Loucy (cell line): ENCODE measurements around the gene EEF1AKMT1.
A peak's percentile ranks its signal among the peaks of the same experiment; 100 is the strongest.

Experiments
- H2AFZ ChIP-seq: fragments of 200-600 bp; sonication (generic); 2 replicates; pipeline ENCODE4 v1.6.0; 2016; ENCODE audit warnings: antibody characterized with exemption, mild to moderate bottlenecking, low read length, moderate library complexity
- H3F3A ChIP-seq: fragments of 200-600 bp; 2 replicates; pipeline ENCODE4 v1.6.0; 2016; ENCODE audit warnings: antibody characterized with exemption, low read depth, mild to moderate bottlenecking
- H3K27me3 ChIP-seq: fragments of 200-600 bp; sonication (generic); 2 replicates; pipeline ENCODE4 v1.6.1; 2014; ENCODE audit warnings: low read length, mild to moderate bottlenecking; ENCODE audit not compliant: insufficient read depth, poor library complexity, severe bottlenecking
- H3K36me3 ChIP-seq: fragments of 200-600 bp; sonication (generic); 2 replicates; pipeline ENCODE4 v1.6.1; 2016; ENCODE audit warnings: low read length; ENCODE audit not compliant: insufficient read depth
- H3K4me1 ChIP-seq: fragments of 200-600 bp; sonication (generic); 2 replicates; pipeline ENCODE4 v1.5.1; 2014; ENCODE audit warnings: low read length, mild to moderate bottlenecking; ENCODE audit not compliant: insufficient read depth, poor library complexity, severe bottlenecking
- H3K4me2 ChIP-seq: fragments of 200-600 bp; sonication (generic); 2 replicates; pipeline ENCODE4 v1.6.0; 2014; ENCODE audit warnings: antibody characterized with exemption, low read length, low read depth, mild to moderate bottlenecking; ENCODE audit not compliant: poor library complexity, severe bottlenecking
- H3K4me3 ChIP-seq: fragments of 200-600 bp; sonication (generic); 2 replicates; pipeline ENCODE4 v1.5.1; 2014; ENCODE audit warnings: low read length, mild to moderate bottlenecking, mixed read lengths; ENCODE audit not compliant: poor library complexity, severe bottlenecking
- H3K79me2 ChIP-seq: fragments of 200-600 bp; sonication (generic); 2 replicates; pipeline ENCODE4 v1.6.1; 2014; ENCODE audit warnings: low read length; ENCODE audit not compliant: insufficient read depth
- H3K9ac ChIP-seq: fragments of 200-600 bp; sonication (generic); 2 replicates; pipeline ENCODE4 v1.6.0; 2014; ENCODE audit warnings: mild to moderate bottlenecking, low read depth, low read length, moderate library complexity; ENCODE audit not compliant: poor library complexity, severe bottlenecking
- H3K9me2 ChIP-seq: fragments of 200-600 bp; sonication (generic); replicated peaks from 2 replicates; pipeline ENCODE4 v1.6.1; 2016; ENCODE audit warnings: low read depth, low read length, mixed read lengths
- H3K9me3 ChIP-seq: fragments of 200-600 bp; sonication (generic); 2 replicates; pipeline ENCODE4 v1.6.1; 2014; ENCODE audit warnings: mild to moderate bottlenecking, antibody characterized with exemption, low read length, low read depth; ENCODE audit not compliant: insufficient read depth
- H4K20me1 ChIP-seq: fragments of 200-600 bp; sonication (generic); 2 replicates; pipeline ENCODE4 v1.6.0; 2014; ENCODE audit warnings: antibody characterized with exemption, low read length, mild to moderate bottlenecking; ENCODE audit not compliant: insufficient read depth, poor library complexity, severe bottlenecking
- EZH2phosphoT487 ChIP-seq: fragments of 200-600 bp; IDR thresholded peaks from 2 replicates; pipeline ENCODE4 v1.6.1; 2018; ENCODE audit warnings: antibody characterized with exemption, mild to moderate bottlenecking, moderate library complexity, borderline replicate concordance
- TF ChIP-seq, protein P1 (sequence below): fragments of 200-600 bp; sonication (generic); conservative IDR thresholded peaks from 2 replicates; pipeline ENCODE4 v1.5.1; 2014; ENCODE audit warnings: mild to moderate bottlenecking, antibody characterized with exemption, low read length

The EEF1AKMT1 gene

DNA sequence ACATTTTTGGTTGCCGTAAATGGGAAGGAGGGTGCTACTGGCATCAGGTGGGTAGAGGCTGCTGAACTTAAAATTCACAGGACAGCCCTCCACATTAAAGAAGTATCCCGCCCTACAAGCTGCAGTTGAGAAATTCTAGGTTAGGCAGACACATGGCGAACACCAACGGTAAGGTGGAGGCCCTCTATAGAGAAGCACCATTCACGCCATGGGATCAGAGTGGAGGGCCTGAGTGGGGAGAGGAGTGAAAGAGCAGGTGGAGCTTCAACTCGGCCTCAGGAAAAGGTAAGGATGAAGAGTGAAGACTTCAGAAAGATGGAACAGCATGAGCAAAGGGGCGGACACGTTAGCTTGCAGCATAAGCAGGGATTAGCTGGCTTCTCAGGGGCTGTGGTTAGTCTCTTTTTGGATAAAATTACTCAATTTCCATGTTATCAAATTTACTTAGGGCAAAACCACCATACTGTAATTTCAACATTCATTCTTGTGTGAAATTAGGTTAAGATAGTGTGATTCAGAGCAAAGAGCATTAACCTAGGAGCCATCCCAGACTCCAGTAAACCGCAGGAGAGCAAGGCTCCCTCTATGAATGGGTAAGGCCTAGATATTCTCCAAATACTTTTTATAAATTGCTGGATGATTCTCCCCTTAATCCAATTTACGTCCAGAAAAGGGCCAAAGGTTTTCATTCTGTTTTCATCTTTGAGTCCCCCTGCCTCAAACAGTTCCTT, 1.2 kb downstream of the EEF1AKMT1 start:
- peak overlapping the region; percentile 95 for H3K9ac ChIP-seq
- peak overlapping the region; percentile 81; the same call in 1 of the 2 replicates for H2AFZ ChIP-seq
- TF ChIP-seq, protein P1, sequence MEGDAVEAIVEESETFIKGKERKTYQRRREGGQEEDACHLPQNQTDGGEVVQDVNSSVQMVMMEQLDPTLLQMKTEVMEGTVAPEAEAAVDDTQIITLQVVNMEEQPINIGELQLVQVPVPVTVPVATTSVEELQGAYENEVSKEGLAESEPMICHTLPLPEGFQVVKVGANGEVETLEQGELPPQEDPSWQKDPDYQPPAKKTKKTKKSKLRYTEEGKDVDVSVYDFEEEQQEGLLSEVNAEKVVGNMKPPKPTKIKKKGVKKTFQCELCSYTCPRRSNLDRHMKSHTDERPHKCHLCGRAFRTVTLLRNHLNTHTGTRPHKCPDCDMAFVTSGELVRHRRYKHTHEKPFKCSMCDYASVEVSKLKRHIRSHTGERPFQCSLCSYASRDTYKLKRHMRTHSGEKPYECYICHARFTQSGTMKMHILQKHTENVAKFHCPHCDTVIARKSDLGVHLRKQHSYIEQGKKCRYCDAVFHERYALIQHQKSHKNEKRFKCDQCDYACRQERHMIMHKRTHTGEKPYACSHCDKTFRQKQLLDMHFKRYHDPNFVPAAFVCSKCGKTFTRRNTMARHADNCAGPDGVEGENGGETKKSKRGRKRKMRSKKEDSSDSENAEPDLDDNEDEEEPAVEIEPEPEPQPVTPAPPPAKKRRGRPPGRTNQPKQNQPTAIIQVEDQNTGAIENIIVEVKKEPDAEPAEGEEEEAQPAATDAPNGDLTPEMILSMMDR = no peak
- no peak for TF ChIP-seq EZH2phosphoT487

DNA sequence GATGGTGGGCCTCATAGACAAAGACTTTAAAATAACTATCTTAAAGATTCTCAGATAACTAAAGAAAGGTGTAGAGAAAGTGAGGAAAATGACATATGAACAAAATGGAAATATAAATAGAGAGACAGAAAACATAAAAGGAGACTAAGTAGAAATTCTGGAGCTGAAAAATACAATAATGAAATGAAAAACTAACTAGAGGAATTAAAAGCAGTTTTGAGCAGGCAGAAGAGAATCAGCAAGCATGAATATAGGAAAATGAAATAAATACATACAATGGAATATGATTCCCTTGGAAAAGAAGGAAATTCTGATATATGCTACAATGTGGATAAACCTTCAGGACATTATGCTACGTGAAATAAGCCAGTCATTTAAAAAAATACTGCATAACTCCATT, 3.9 kb downstream of the EEF1AKMT1 start:
- TF ChIP-seq, protein P1 = no peak
- TF ChIP-seq EZH2phosphoT487 = no peak
- Histone ChIP-seq H3K4me3 (no peak overlapping the region), H3K9ac (no peak overlapping the region), H2AFZ (no peak overlapping the region), H3F3A (no peaks in the 10 kb centered on the region; the same call in 1 of the 2 replicates), H3K9me2 (no peaks in the 10 kb centered on the region), H3K9me3 (peaks cover 19% of the 10 kb centered on the region; the same call in 1 of the 2 replicates), H3K4me2 (peak overlapping the region; percentile 33), H3K27me3 (no peaks in the 10 kb centered on the region), H4K20me1 (no peaks in the 10 kb centered on the region), H3K36me3 (peaks cover 8% of the 10 kb centered on the region; the same call in 1 of the 2 replicates), H3K79me2 (peaks cover 34% of the 10 kb centered on the region), H3K4me1 (peaks cover 38% of the 10 kb centered on the region)

More for the DNA sequence above, 1.2 kb downstream of the EEF1AKMT1 start:
- H4K20me1 ChIP-seq = no peaks in the 10 kb centered on the region
- H3K4me1 ChIP-seq = peaks cover 38% of the 10 kb centered on the region
- H3K36me3 ChIP-seq = peaks cover 8% of the 10 kb centered on the region; the same call in 1 of the 2 replicates
- H3K9me3 ChIP-seq = peaks cover 16% of the 10 kb centered on the region; the same call in 1 of the 2 replicates
- H3K9me2 ChIP-seq = no peaks in the 10 kb centered on the region
- H3K27me3 ChIP-seq = no peaks in the 10 kb centered on the region
- no peaks in the 10 kb centered on the region; the same call in 1 of the 2 replicates for H3F3A ChIP-seq
- H3K4me2 ChIP-seq = peak overlapping the region; percentile 93
- peaks cover 34% of the 10 kb centered on the region for H3K79me2 ChIP-seq
- peak overlapping the region; percentile 85 for H3K4me3 ChIP-seq

DNA sequence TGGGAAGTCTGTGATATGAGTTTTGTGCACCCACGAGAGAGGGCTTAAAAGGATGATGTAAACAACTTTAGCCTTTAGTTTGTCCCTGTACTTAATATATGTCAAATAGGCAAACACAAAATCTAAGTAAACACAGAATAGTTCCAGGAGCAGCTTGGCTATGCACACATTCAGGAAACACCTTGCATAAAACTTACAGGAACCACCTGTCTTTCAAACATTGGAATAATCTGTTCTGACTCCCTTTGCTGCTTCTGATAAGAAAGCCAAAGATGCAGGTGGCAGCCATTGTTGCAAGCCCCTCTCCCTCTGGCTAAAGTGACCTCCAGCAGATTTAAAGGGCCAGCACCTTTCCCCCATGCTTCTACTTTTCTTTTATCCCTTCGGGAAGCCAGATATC, 4.7 kb downstream of the EEF1AKMT1 start:
- no peaks in the 10 kb centered on the region for H3K9me2 ChIP-seq
- peak overlapping the region; percentile 3 for H3K4me3 ChIP-seq
- H3K9ac ChIP-seq = no peak overlapping the region
- TF ChIP-seq, protein P1 = no peak
- TF ChIP-seq EZH2phosphoT487 = no peak
- peak overlapping the region; percentile 33 for H3K4me2 ChIP-seq
- peaks cover 8% of the 10 kb centered on the region; the same call in 1 of the 2 replicates for H3K36me3 ChIP-seq
- no peaks in the 10 kb centered on the region for H3K27me3 ChIP-seq
- peaks cover 28% of the 10 kb centered on the region for H3K79me2 ChIP-seq
- no peaks in the 10 kb centered on the region for H4K20me1 ChIP-seq
- H3K9me3 ChIP-seq = peaks cover 19% of the 10 kb centered on the region; the same call in 1 of the 2 replicates
- peaks cover 31% of the 10 kb centered on the region for H3K4me1 ChIP-seq
- H3F3A ChIP-seq = no peaks in the 10 kb centered on the region; the same call in 1 of the 2 replicates
- no peak overlapping the region for H2AFZ ChIP-seq
